LoVo (cell line): ENCODE results near the gene OSBPL9.
"Not testable (repeated sequence)": the region's sequence is repeated elsewhere in the genome, so short reads cannot be mapped to it uniquely, and the experiment has no call there.

ENCODE experiments used
- DNase-seq: peaks from one replicate; pipeline ENCODE4 v3.0.0-alpha.2; 2016; ENCODE audit warnings: low spot score

The OSBPL9 gene

DNA sequence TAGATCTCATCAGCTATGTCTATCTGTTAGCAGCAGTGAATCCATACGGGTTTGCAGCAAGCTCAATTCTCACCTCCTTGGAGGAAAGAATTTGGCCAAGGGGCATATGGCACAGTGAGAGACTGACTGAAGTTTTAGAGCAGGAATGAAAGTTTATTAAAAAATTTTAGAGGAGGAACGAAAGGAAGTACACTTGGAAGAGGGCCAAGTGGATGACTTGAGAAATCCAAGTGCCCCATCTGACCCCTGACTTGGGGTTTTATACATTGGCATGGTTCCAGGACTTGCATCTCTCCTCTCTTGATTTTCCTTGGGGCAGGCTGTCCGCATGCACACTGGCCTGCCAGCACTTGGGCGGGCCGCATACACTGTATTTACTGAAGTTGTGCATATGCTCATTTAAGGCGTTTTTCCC lies 9.2 kb upstream of the OSBPL9 start:
- DNase-seq: no peak

DNA sequence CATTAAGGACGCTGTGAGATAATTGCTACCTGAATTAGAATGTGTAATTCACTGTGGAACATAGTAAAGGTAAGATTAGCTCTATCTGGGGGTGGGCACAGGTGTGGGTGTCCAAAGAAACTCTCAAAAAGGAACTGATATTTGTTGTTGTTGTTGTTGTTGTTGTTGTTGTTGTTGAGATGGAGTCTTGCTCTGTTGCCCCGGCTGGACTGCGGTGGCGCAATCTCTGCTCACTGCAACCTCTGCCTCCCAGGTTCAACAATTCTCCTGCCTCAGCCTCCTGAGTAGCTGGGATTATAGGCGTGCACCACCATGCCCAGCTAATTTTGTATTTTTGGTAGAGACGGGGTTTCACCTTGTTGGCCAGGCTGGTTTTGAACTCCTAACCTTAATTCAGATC lies 6.8 kb upstream of the OSBPL9 start:
- DNase-seq: not testable (repeated sequence)

GRCh38 chr1:51610637-51611036 lies 6.3 kb upstream of the OSBPL9 start:
- no peak for DNase-seq

DNA sequence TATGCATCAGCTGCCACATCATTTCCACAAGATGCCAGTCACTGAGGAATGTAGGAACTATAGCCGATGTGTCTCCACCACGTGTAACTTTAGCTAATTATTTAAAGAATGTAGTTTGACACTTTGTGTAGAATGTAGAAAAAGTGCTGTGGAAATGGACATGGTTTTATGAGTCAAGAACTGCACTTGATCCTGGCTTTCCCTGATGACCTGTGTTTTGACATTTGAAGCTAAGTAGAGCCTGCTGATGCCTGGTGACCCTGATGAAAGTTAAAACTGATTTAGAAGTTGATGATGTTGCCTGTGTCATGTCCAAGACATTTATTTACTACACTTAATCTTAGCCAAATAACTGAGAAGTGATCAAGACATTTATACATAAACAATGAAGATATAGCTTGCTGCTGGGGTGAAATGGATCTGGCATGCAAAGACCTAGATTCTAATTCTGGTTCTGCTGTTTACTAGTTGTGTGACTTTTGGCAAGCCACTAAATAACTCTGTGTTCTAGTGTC lies 4.4 kb upstream of the OSBPL9 start:
- DNase-seq: no peak

- no peak for DNase-seq
Observed at GRCh38 chr1:51615780-51616291, 1.1 kb upstream of the OSBPL9 start.

- DNase-seq: no peak
Observed at GRCh38 chr1:51616490-51616889, 402 bp upstream of the OSBPL9 start.

GRCh38 chr1:51618715-51619114 lies 1.8 kb downstream of the OSBPL9 start:
- no peak for DNase-seq

- DNase-seq: no peak
Observed at GRCh38 chr1:51620470-51620869, 3.6 kb downstream of the OSBPL9 start.

- peak; percentile 31 for DNase-seq
Observed at GRCh38 chr1:51621161-51621560, 4.3 kb downstream of the OSBPL9 start.

DNA sequence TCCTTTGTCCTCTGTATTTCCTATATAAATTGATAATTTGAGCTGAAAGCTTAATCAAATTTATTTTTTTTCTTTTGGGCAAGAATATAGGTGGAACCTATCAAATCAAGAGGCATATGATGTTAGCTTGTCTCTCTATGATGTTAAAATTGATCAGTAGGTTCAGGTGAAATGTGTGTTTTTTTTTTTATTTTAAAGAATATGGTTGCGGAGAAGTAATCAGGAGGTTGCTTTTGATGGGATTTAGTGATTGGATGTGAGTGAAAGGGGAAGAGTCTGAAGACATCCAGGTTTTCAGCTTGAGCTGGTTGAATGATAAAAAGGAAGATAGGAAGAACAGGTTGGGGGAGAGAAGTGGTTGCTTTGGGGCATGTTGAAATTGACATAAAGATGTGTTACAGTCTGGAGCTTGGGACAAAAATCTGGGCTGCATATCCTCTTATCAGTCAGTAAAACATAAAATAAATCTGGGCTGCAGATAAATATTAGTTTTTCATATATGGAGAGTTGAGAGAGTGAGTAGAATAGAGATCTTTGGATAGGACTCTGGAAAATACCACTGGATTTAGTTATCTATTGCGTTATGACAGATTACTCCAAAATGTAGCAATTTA lies 5.1 kb downstream of the OSBPL9 start:
- DNase-seq: no peak

DNA sequence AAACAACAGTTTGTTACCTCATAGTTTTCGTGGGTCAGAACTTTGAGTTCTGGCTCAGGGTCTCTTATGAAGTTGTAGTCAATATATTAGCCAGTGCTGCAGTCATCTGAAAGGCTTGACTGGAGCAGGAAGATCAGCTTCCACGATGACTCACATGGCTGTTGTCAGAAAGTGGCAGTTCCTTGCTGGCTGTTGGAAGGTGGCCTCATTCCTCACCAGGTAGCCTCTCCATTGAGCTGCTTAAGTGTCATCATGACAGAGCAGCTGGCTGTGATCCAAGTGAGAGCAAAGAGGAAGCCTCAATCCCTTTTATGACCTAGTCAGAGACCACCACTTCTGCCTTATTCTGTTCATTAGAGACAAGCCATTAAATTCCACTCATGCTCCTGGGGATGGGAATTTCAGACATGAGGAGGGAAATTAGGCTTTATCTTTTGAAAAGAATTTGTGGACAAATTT lies 5.6 kb downstream of the OSBPL9 start:
- DNase-seq: peak; percentile 92

- no peak for DNase-seq
Observed at GRCh38 chr1:51623025-51623424, 6.1 kb downstream of the OSBPL9 start.

- DNase-seq: no peak
Observed at GRCh38 chr1:51623450-51623849, 6.6 kb downstream of the OSBPL9 start.

DNA sequence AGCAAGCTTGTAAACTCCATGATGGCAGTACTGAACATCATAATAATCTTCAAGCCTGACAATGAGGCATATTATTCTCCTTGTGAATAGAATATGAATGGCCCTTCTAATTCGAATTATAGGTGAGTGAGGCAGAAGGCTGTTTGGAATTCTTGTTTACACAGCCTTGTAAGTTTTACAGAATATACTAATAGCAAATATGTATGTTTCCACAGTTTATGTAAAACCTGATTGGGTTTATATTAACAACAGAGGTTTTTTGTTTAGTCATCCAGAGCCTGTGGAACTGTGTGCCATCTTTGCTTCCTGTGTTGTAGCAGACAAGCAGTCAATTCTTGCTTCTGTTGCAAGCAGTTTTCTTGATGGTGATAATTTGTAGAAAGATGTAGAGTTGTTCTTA lies 8.0 kb downstream of the OSBPL9 start:
- no peak for DNase-seq

DNA sequence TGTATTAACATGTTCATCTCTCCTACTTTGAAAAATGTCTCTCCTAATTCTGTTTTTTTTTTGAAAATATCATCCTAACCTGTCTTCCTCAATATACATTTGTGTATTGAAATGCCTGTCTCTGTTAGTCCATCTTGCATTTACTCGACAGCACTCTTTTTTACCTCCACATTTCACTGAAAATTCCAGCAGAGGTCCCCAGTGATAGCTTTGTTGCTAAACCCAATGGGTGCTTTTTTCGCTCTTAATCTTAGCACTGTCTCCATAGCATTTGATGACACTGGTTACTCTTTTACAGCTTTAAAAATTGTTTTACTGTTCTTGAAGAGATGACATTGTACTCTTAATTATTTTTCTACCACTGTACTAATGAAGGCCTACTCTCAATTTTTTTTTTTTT lies 10.8 kb downstream of the OSBPL9 start:
- DNase-seq: no peak

GRCh38 chr1:51628715-51629590 lies 12.1 kb downstream of the OSBPL9 start:
- DNase-seq: no peak

DNA sequence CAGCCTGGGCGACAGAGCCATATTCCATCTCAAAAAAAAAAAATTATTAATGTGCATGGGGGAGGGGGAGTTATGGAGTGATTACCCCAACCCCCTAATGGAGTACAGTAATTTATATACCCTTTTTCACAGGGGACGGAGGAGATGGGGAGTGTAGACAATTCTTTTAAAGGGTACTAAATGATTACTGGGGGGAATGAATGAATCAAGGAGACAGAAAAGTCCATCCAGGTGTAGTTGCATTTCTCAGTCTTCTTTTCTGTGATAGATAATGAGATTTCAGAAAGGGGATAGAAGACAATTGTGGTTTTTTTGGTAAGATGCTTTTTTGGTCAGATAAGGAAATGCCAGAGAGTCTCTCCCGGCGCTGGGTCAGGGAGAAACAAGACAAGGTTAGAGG lies 13.0 kb downstream of the OSBPL9 start:
- DNase-seq: no peak

GRCh38 chr1:51630393-51630792 lies 13.5 kb downstream of the OSBPL9 start:
- no peak for DNase-seq

- DNase-seq: no peak
Observed at GRCh38 chr1:51630922-51631321, 14.0 kb downstream of the OSBPL9 start.

GRCh38 chr1:51631747-51632146 lies 14.9 kb downstream of the OSBPL9 start:
- no peak for DNase-seq

- no peak for DNase-seq
Observed at GRCh38 chr1:51634618-51635017, 17.7 kb downstream of the OSBPL9 start.

DNA sequence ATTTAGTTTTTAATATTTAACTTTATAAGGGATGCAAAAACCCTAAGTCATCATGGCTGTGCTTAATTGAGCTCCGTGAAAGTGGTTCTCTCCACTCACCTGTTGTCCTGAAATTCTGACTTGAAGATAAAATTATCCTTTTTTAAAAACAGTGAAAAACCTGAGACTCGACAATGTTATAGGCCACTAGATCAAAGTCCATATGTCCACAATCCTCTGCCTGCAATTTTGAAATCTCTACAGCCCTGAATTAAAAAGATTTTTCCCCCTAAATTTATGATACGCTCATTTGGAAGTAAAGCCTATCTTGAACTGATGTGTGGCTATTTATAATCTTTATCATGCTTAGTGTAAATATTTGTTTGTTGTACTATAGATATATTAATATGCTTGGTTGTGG lies 18.7 kb downstream of the OSBPL9 start:
- DNase-seq: no peak

- no peak for DNase-seq
Observed at GRCh38 chr1:51636191-51636590, 19.3 kb downstream of the OSBPL9 start.
